Iris pigment epithelial cell (primary cell): ENCODE results near the gene ARGLU1.

Experiments
- DNase-seq: peaks from one replicate; pipeline ENCODE4 v3.0.0-alpha.2; 2011; ENCODE audit warnings: low read depth

Gene ARGLU1

GRCh38 chr13:106524108-106524507, 43.8 kb downstream of the ARGLU1 start:
- DNase-seq, result no peak

- no peak for DNase-seq
Measured at GRCh38 chr13:106523576-106523975, 44.4 kb downstream of the ARGLU1 start.

GRCh38 chr13:106522898-106523525, 44.9 kb downstream of the ARGLU1 start:
- DNase-seq, result no peak

- no peak for DNase-seq
Measured at GRCh38 chr13:106522112-106522705, 45.7 kb downstream of the ARGLU1 start.

GRCh38 chr13:106521095-106521799, 46.7 kb downstream of the ARGLU1 start:
- no peak for DNase-seq

- DNase-seq, result peak; percentile 58
Measured at GRCh38 chr13:106520251-106521054, 47.5 kb downstream of the ARGLU1 start.

- DNase-seq, result no peak
Measured at GRCh38 chr13:106518512-106518911, 49.4 kb downstream of the ARGLU1 start.

- no peak for DNase-seq
Measured at GRCh38 chr13:106517109-106517847, 50.7 kb downstream of the ARGLU1 start.

- no peak for DNase-seq
Measured at GRCh38 chr13:106515635-106516254, 52.2 kb downstream of the ARGLU1 start.

- DNase-seq, result no peak
Measured at GRCh38 chr13:106514928-106515634, 52.9 kb downstream of the ARGLU1 start.

- peak; percentile 74 for DNase-seq
Measured at GRCh38 chr13:106513025-106513983, 54.6 kb downstream of the ARGLU1 start.

- peak; percentile 99 for DNase-seq
Measured at GRCh38 chr13:106507560-106508274, 60.2 kb downstream of the ARGLU1 start.

- no peak for DNase-seq
Measured at GRCh38 chr13:106506286-106506685, 61.7 kb downstream of the ARGLU1 start.

GRCh38 chr13:106505732-106506131, 62.2 kb downstream of the ARGLU1 start:
- no peak for DNase-seq

- DNase-seq, result no peak
Measured at GRCh38 chr13:106505295-106505694, 62.6 kb downstream of the ARGLU1 start.

- no peak for DNase-seq
Measured at GRCh38 chr13:106503730-106504453, 64.0 kb downstream of the ARGLU1 start.

- DNase-seq, result no peak
Measured at GRCh38 chr13:106503272-106503671, 64.7 kb downstream of the ARGLU1 start.

GRCh38 chr13:106500445-106500844, 67.5 kb downstream of the ARGLU1 start:
- no peak for DNase-seq
